Astrocyte of the cerebellum (primary cell): ENCODE measurements around the gene RAI1.

Experiments
- DNase-seq: peaks from one replicate; pipeline ENCODE4 v3.0.0-alpha.2; 2011; ENCODE audit warnings: low read depth
- H3K4me3 ChIP-seq: 2 replicates; pipeline ENCODE4 v1.5.1; 2011; ENCODE audit warnings: mild to moderate bottlenecking, low read depth, low read length, moderate library complexity
- in situ Hi-C: cut with HindIII; loops from 2 replicates; pipeline ENCODE4 v1.10.0; 2017; ENCODE audit warnings: low sequenced_read_pairs
- TF ChIP-seq, protein P1 (sequence below): IDR thresholded peaks from 2 replicates; pipeline ENCODE4 v1.5.1; 2012; ENCODE audit warnings: low read length, low read depth, moderate library complexity, mild to moderate bottlenecking; ENCODE audit errors: missing control alignments

Gene RAI1

DNA sequence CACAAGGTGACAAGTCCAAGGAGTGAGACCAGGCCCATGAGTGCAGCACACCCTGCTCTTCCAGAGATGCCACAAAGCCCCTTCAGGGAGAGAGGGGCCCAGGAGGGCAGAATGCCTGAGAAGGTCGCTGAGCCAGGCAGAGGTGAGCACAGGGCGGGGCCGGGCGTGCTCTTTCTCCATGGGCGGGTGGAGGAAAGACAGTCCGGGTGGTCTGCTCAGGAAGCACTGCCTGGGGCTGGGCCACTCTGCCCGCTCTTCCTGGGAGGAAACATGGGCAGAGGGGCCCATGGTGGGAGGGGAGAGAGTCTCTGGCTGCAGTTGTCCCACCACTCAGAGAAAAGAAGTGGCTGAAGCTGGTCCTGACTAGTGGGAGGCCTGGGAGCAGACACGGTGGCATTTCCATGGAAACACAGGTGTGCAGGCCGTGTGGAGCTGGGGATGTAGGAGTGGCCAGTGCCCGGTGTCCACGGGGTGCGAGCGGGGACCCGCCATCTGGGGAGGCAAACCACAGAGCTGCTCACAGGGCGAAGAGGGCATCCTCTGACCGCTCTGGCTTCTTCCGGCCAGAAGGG lies 165.9 kb downstream of the RAI1 start:
- in situ Hi-C loops = no loop called here
- H3K4me3 ChIP-seq = no peak overlapping the region
- TF ChIP-seq, protein P1, sequence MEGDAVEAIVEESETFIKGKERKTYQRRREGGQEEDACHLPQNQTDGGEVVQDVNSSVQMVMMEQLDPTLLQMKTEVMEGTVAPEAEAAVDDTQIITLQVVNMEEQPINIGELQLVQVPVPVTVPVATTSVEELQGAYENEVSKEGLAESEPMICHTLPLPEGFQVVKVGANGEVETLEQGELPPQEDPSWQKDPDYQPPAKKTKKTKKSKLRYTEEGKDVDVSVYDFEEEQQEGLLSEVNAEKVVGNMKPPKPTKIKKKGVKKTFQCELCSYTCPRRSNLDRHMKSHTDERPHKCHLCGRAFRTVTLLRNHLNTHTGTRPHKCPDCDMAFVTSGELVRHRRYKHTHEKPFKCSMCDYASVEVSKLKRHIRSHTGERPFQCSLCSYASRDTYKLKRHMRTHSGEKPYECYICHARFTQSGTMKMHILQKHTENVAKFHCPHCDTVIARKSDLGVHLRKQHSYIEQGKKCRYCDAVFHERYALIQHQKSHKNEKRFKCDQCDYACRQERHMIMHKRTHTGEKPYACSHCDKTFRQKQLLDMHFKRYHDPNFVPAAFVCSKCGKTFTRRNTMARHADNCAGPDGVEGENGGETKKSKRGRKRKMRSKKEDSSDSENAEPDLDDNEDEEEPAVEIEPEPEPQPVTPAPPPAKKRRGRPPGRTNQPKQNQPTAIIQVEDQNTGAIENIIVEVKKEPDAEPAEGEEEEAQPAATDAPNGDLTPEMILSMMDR = no peak
- no peak for DNase-seq

DNA sequence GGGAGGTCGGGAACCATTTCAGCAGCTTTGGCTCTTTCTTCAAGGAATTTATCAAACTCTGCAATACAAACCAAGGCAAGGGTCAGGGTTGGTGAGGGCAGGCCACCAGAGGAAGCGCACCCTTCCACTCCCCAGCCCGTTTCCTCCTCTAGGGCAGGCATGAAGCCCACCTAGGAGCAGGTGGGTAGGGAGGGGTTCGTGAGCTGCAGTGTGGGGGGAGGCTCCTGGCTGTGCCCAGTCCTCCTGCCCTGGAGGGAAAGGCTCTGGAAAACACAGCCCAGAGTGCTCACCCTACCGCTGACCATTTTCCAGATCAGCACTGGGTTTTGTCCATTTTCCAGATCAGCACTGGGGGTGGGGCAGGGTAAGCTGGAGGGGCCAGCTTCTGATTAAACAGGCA lies 166.5 kb downstream of the RAI1 start:
- DNase-seq = no peak
- TF ChIP-seq, protein P1 = no peak
- H3K4me3 ChIP-seq = no peak overlapping the region
- in situ Hi-C loops = no loop called here

DNA sequence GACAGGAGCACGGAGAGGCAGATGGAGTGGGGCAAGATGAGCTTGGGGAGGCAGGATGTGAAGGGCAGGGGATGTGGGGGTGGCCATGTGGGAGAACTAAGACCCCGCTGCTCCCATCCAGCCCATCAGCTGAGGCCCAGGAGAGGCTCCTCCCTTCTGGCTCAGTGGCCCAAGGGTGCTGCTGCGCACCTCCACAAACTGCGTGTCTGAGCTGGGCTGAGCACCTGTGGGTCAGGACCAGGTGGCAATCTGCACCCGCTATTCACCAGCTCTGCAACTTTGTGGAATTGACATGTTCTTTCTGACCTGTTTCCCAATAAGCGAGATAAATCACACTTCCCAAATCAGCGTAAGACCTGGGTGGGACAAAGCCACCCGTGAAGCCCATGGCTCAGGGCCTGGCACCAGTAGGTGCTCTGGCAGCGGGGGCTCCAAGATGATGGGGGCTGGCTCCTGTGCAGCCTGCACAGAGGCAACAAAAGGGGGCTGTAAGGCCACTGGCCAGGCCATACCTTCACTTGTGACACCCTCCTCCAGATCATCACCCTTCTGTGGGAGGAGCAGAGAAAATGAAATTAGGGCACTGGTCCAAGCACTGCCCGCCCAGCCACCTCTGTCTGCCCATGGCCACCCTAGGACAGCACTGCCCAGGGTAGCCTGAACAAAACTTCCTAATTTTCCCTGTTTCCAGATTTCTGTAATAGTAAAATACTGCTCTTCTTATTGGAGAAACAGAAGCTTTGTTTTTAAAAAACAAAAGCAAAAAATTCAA lies 167.2 kb downstream of the RAI1 start:
- no peak for DNase-seq
- in situ Hi-C loops = no loop called here
- TF ChIP-seq, protein P1 = no peak
- no peak overlapping the region for H3K4me3 ChIP-seq

DNA sequence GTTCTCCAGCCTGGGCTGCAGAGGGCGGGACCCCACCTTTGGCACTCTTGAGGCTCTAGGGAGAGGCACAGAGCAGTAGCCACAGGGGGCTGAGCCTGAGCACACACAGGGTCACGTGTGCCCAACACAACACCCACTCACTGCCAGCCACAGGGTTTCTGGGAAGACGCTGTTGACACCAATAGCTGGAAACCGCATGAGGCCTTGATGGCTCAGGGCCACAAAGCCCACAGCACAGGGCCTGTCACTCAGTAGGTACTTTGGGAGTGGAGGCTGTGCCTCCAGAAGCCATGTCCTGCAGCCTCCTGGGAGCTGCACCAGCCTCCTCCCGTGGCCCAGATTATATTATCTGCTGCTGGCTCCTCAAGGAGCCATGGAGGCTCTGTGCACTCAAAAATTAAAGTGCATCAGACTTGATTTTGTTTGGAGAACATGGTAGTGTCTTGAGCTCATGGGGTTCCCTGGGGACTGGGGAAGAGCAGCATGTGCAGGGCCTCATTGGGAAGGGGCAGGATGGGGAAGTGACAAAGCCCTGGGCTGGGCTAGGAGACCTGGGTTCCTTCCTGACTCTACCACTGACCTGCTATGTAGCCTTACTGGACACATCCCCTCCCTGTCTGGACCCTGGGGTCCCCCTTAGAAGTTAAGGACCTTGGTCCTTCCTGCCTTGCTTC lies 168.0 kb downstream of the RAI1 start:
- TF ChIP-seq, protein P1 = no peak
- DNase-seq = no peak
- H3K4me3 ChIP-seq = no peak overlapping the region
- in situ Hi-C loops = no loop called here

DNA sequence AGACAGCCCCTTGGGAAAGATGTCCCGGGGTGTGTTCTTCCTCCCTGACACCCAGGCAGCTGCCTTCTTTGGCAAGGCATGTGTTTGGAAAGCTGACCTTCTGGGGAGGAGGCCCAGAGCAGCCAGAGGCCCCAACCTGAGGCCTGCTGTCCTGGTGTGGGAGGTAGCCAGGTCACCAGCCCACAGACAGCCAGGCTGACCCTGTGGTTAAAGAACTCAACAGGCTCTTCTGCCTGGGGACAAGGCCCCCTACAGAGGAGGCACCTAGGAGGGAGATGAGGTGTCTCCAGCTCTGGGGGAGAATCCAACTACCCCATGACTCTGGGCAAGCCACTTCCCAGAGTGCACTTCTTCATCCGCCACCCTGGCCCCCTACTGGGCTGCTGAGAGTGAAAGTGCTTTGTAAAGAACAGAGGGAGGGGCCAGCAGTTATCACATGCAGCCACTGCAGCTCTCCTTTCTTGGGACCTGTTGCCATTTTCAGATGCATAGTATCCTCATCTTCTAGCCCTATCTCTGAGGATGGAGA lies 168.7 kb downstream of the RAI1 start:
- TF ChIP-seq, protein P1 = peak; percentile 24
- in situ Hi-C loops = no loop called here
- H3K4me3 ChIP-seq = no peak overlapping the region
- DNase-seq = no peak

DNA sequence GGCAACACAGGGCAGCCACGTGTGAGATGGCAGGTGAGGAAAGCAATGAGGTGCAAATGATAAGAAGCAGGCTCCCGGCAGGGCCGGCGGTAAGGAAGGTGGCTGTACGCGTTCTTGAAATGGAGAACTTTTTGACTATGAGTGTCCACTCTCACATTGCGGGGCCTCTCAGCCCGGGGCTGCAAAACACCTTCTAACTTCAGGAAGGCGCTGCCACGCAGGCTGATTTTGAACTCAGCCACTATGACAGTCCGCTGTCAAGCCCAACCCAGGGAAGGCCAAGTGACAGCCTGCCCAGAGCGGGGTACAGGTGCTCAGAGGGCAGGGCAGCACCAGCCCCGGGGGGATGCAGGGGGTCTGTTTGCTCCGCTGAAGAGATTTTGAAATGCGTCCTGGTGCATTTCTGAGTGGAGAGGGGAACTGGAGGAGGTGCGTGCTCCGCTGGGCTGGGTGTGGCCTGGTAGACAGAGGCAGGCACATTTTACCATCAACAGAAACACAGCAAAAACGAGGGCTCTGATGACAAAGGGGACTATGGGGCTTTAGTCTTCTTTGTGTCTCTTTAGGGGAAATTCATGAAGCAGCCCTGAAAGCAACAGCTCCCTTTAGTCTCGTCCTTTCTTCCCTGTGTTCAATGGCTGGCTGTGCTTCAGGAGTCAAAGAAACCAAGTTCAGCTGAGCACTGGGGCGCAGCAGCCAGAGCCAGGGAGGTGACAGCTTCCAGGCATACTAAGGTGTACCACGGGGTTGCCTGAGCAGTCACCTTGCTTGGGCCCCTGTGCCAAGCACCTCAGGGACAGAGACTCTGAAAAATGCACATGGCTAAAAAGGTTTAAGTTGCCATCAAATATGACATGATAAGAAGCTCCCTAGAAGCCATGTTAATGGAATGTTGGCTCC lies 170.1 kb downstream of the RAI1 start:
- no peak for DNase-seq
- TF ChIP-seq, protein P1 = no peak
- no peak overlapping the region for H3K4me3 ChIP-seq
- in situ Hi-C loops = no loop called here
